H1 (cell line): ENCODE measurements around the gene TMEM198. TPM values are rescaled to one million over a fixed set of nuclear protein-coding genes. Genes with fewer than 3 reads are reported as not detected.
A peak's percentile ranks its signal among the peaks of the same experiment; 100 is the strongest.

Experiments used
- CTCF ChIA-PET: fragments of 300-600 bp; sonication (Branson Sonifier 250); formaldehyde crosslinking; loops from one replicate; lab custom pipeline; 2021; ENCODE audit not compliant: partially characterized antibody; lab: Charles Lee
- POLR2A ChIA-PET: fragments of 300-600 bp; sonication (Branson Sonifier 250); formaldehyde crosslinking; loops from one replicate; lab custom pipeline; 2021; ENCODE audit warnings: inconsistent platforms; ENCODE audit not compliant: partially characterized antibody; lab: Charles Lee
- DNase-seq, 2 experiments: peaks; one replicate each; pipeline versions ENCODE4 v3.0.0 to v3.0.0-alpha.2; 2010 to 2022; ENCODE audit warnings: low spot score in 2 of 2, low read depth in 1 of 2, mixed read lengths in 1 of 2
- FAIRE-seq: peaks from 2 replicates; lab custom pipeline; 2011; peaks lifted over from hg19 to GRCh38; lab: Jason Lieb, UNC
- H2AFZ ChIP-seq: 2 replicates; pipeline ENCODE4 v1.8.1; 2012; ENCODE audit warnings: low read length, inconsistent platforms
- H2AK5ac ChIP-seq: 2 replicates; pipeline ENCODE4 v1.6.1; 2013; ENCODE audit warnings: low read depth, low read length
- H2BK120ac ChIP-seq: replicated peaks from 2 replicates; pipeline ENCODE3; 2013; ENCODE audit warnings: low read depth, low read length, inconsistent platforms
- H2BK12ac ChIP-seq: 2 replicates; pipeline ENCODE4 v1.6.1; 2013; ENCODE audit warnings: low read depth, low read length
- H2BK15ac ChIP-seq: 2 replicates; pipeline ENCODE4 v1.6.1; 2013; ENCODE audit warnings: low read length
- H2BK20ac ChIP-seq: 2 replicates; pipeline ENCODE4 v1.6.1; 2013; ENCODE audit warnings: low read length
- H2BK5ac ChIP-seq: 2 replicates; pipeline ENCODE4 v1.6.1; 2013; ENCODE audit warnings: low read depth, low read length
- H3K14ac ChIP-seq: 2 replicates; pipeline ENCODE4 v1.6.1; 2013; ENCODE audit warnings: inconsistent platforms; ENCODE audit not compliant: insufficient read length
- H3K18ac ChIP-seq: 2 replicates; pipeline ENCODE4 v1.6.1; 2013; ENCODE audit warnings: low read length; ENCODE audit errors: extremely low read depth
- H3K23ac ChIP-seq: 2 replicates; pipeline ENCODE4 v1.6.1; 2013; ENCODE audit warnings: inconsistent platforms; ENCODE audit not compliant: insufficient read length
- H3K23me2 ChIP-seq: 2 replicates; pipeline ENCODE4 v1.6.1; 2013; ENCODE audit warnings: low read depth, low read length
- H3K27ac ChIP-seq: 2 replicates; pipeline ENCODE4 v1.6.1; 2011; ENCODE audit warnings: low read depth, low read length, inconsistent platforms
- H3K27me3 ChIP-seq, 4 experiments: replicated peaks in 1 of 4; 1 replicate in 1 of 4; 2 replicates in 3 of 4; pipeline versions ENCODE4 v1.6.1 to v1.8.1; 2011 to 2013; ENCODE audit warnings: low read length in 3 of 4, mild to moderate bottlenecking in 3 of 4, inconsistent platforms in 2 of 4, mixed read lengths in 2 of 4, moderate library complexity in 1 of 4; ENCODE audit not compliant: control insufficient read depth in 3 of 4, insufficient read depth in 3 of 4; ENCODE audit errors: extremely low read depth in 1 of 4
- H3K36me3 ChIP-seq, 4 experiments: 2 replicates each; pipeline versions ENCODE4 v1.6.1 to v1.8.1; 2011 to 2013; ENCODE audit warnings: mild to moderate bottlenecking in 4 of 4, low read length in 3 of 4, moderate library complexity in 2 of 4, control low read depth in 1 of 4, inconsistent platforms in 1 of 4; ENCODE audit not compliant: insufficient read depth in 4 of 4, control insufficient read depth in 2 of 4
- H3K4ac ChIP-seq: replicated peaks from 2 replicates; pipeline ENCODE3; 2013; ENCODE audit warnings: low read length, low read depth, mixed read lengths, inconsistent platforms; ENCODE audit not compliant: insufficient read length
- H3K4me1 ChIP-seq, 4 experiments: replicated peaks in 1 of 4; 1 replicate in 1 of 4; 2 replicates in 3 of 4; pipeline versions ENCODE4 v1.6.1 to v1.8.1; 2011 to 2013; ENCODE audit warnings: low read length in 3 of 4, inconsistent platforms in 2 of 4, mixed read lengths in 1 of 4; ENCODE audit not compliant: insufficient read depth in 4 of 4, control insufficient read depth in 3 of 4
- H3K4me2 ChIP-seq, 2 experiments: 2 replicates each; pipeline versions ENCODE4 v1.6.1 to v1.8.1; 2011 to 2013; ENCODE audit warnings: low read depth in 2 of 2, low read length in 2 of 2, control low read depth in 1 of 2, inconsistent platforms in 1 of 2, mild to moderate bottlenecking in 1 of 2; ENCODE audit not compliant: insufficient read depth in 1 of 2
- H3K4me3 ChIP-seq, 4 experiments: fragments of 200-600, 300-600 bp in 1 of 4; sonication (generic), shearing (Covaris generic), sonication (Bioruptor Twin) in 1 of 4; 2 replicates each; pipeline versions ENCODE4 v1.5.1 to v1.8.1; 2011 to 2016; ENCODE audit warnings: low read length in 4 of 4, low read depth in 3 of 4, control low read depth in 2 of 4, inconsistent platforms in 2 of 4, mild to moderate bottlenecking in 2 of 4, mixed read lengths in 1 of 4, moderate library complexity in 1 of 4; ENCODE audit not compliant: insufficient read depth in 2 of 4; ENCODE audit errors: extremely low read depth in 1 of 4
- H3K56ac ChIP-seq: replicated peaks from 2 replicates; pipeline ENCODE3; 2013; ENCODE audit warnings: low read depth, mild to moderate bottlenecking, mixed read lengths, low read length, inconsistent platforms; ENCODE audit not compliant: insufficient read length
- H3K79me1 ChIP-seq: 2 replicates; pipeline ENCODE4 v1.6.1; 2013; ENCODE audit warnings: low read depth, low read length, control low read depth
- H3K79me2 ChIP-seq, 2 experiments: 2 replicates each; pipeline versions ENCODE4 v1.6.1 to v1.8.1; 2012 to 2013; ENCODE audit warnings: low read length in 2 of 2, mild to moderate bottlenecking in 2 of 2, inconsistent platforms in 1 of 2; ENCODE audit not compliant: insufficient read depth in 2 of 2, control insufficient read depth in 1 of 2
- H3K9ac ChIP-seq, 4 experiments: replicated peaks in 1 of 4; 1 replicate in 1 of 4; 2 replicates in 3 of 4; pipeline versions ENCODE4 v1.6.1 to v1.8.1; 2011 to 2013; ENCODE audit warnings: low read depth in 3 of 4, low read length in 3 of 4, control low read depth in 2 of 4, mild to moderate bottlenecking in 2 of 4, moderate library complexity in 2 of 4, inconsistent platforms in 1 of 4; ENCODE audit errors: extremely low read depth in 1 of 4
- H3K9me3 ChIP-seq, 2 experiments: 2 replicates each; pipeline versions ENCODE4 v1.6.1 to v1.8.1; 2012 to 2013; ENCODE audit warnings: mild to moderate bottlenecking in 2 of 2, moderate library complexity in 2 of 2, control low read depth in 1 of 2, inconsistent platforms in 1 of 2, low read depth in 1 of 2, low read length in 1 of 2, mixed read lengths in 1 of 2; ENCODE audit not compliant: insufficient read depth in 2 of 2
- H4K20me1 ChIP-seq, 2 experiments: replicated peaks in 1 of 2; 2 replicates each; pipeline versions ENCODE3 to v1.8.1; 2011 to 2013; ENCODE audit warnings: inconsistent platforms in 2 of 2, low read length in 2 of 2, mild to moderate bottlenecking in 1 of 2; ENCODE audit not compliant: insufficient read depth in 2 of 2, control insufficient read depth in 1 of 2
- H4K5ac ChIP-seq: 2 replicates; pipeline ENCODE4 v1.6.1; 2013; ENCODE audit warnings: low read length, low read depth, mixed read lengths, inconsistent platforms; ENCODE audit not compliant: insufficient read length
- H4K8ac ChIP-seq: 2 replicates; pipeline ENCODE4 v1.8.0; 2013; ENCODE audit warnings: mild to moderate bottlenecking, moderate library complexity, low read length, inconsistent platforms; ENCODE audit not compliant: insufficient read depth; ENCODE audit errors: extremely low read depth
- H4K91ac ChIP-seq: replicated peaks from 2 replicates; pipeline ENCODE3; 2013; ENCODE audit warnings: low read length, mixed read lengths, inconsistent platforms; ENCODE audit not compliant: insufficient read length
- CEBPB ChIP-seq: IDR thresholded peaks from 2 replicates; pipeline ENCODE4 v1.6.1; 2012; ENCODE audit warnings: low read depth, low read length
- NANOG ChIP-seq: IDR thresholded peaks from 2 replicates; pipeline ENCODE4 v1.6.1; 2011; ENCODE audit warnings: low read length, low read depth, mild to moderate bottlenecking, inconsistent platforms; ENCODE audit not compliant: insufficient read depth, poor library complexity, severe bottlenecking
- PHF8 ChIP-seq: fragments of 200-600 bp; sonication (generic); conservative IDR thresholded peaks from 2 replicates; pipeline ENCODE4 v1.7.1; 2012; ENCODE audit warnings: low read depth, mild to moderate bottlenecking, inconsistent platforms, low read length, moderate library complexity
- POLR2A ChIP-seq, 2 experiments: IDR thresholded peaks; 1 replicate in 1 of 2; 2 replicates in 1 of 2; pipeline ENCODE4 v1.6.1; 2011; ENCODE audit warnings: low read depth in 2 of 2, low read length in 2 of 2, mild to moderate bottlenecking in 2 of 2; ENCODE audit errors: control extremely low read depth in 1 of 2
- RAD21 ChIP-seq, 2 experiments: IDR thresholded peaks in 1 of 2; conservative IDR thresholded peaks in 1 of 2; 2 replicates each; pipeline ENCODE4 v1.6.1; 2011; ENCODE audit warnings: low read depth in 2 of 2, low read length in 2 of 2, improper control_type of control experiment in 1 of 2, inconsistent platforms in 1 of 2, mild to moderate bottlenecking in 1 of 2, moderate library complexity in 1 of 2
- RFX5 ChIP-seq: IDR thresholded peaks from 2 replicates; pipeline ENCODE4 v1.6.1; 2011; ENCODE audit warnings: low read depth, low read length, improper control_type of control experiment, borderline replicate concordance
- WGBS, 2 experiments: shearing (Covaris generic) in 1 of 2; methylation state at CpG; one replicate each; pipeline versions ENCODE4 v1.1.6 to v1.1.7; 2013 to 2015; ENCODE audit warnings: low lambda C conversion rate in 2 of 2, mixed read lengths in 2 of 2, inconsistent platforms in 1 of 2, low coverage in 1 of 2, missing lambda C conversion rate in 1 of 2; ENCODE audit not compliant: insufficient replicate concordance in 2 of 2, insufficient coverage in 1 of 2, insufficient read length in 1 of 2; ENCODE audit errors: extremely low coverage in 1 of 2, missing lambda C conversion rate in 1 of 2; 5-methylcytosine and 5-hydroxymethylcytosine counted together
- polyA plus RNA-seq, 7 experiments: library from polyadenylated mRNA; depleted of rRNA in 3 of 7; stranded (reverse) in 5 of 7; unstranded in 2 of 7; fragments of >200 nt in 5 of 7; fragments of 200-250 nt in 2 of 7; gene quantifications; 1 replicate in 5 of 7; 2 replicates in 1 of 7; 4 replicates in 1 of 7; pipeline versions ENCODE4 v1.2.1 to v1.2.3, GENCODE V29; 2011 to 2013; ENCODE audit warnings: missing spikeins in 2 of 7, mixed read lengths in 2 of 7
- total RNA-seq: library from RNA; stranded (reverse); fragmentation: NEBNext Ultra II Directional; extraction: Animal tissue kit (Norgen Biotek cat#: 25700); gene quantifications from 2 replicates; pipeline ENCODE4 v1.2.1, GENCODE V29; 2021

The TMEM198 gene
- total and polyA plus RNA-seq, 2 of the 8 experiments (the other 6 are each of a cell fraction or from before 2014, with no cell fraction given) = 10.2 to 10.4 TPM

DNA sequence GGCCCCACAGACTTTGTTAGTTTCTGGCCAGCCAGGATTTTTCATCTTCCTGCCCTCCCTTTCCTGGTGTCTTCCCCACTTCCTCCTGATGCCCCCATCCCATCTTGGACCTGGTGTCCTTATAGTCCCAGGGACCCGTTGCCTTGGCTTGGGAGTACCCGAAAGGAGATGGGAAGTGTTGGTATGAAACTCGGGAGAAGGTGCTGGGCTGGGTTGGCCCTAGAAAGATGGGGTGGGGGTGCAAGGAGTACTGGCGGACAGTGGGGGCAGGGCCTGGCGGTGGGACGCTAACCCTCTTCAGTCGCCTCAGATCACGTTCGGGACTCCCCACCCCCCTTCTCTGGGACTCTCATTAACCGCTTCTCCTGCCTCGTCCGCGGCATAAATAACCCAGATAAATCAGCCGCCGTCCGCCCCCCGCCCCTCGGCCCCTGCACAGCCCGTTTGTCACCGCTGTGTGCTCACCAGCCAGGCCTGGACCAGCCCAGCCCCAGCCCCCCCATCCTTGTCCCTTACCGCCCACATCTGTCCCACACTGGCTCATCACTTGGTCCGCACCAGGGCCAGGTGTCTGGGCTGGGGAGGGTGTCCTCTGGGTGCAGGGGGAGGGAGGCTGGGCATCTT, 33.2 kb upstream of the TMEM198 start:
- POLR2A ChIA-PET = interaction anchor here (0.8 to 11.0 kb wide), 6 partner anchors 9 to 70 kb away, joined by 3 to 216 read pairs (median 5); partner anchors contain the start of gene GMPPA
- Histone ChIP-seq H4K91ac (peak overlapping the region; percentile 20), H2BK15ac (0 out of 2 replicates have a peak overlapping the region, but pooled peaks have one; percentile 88), H3K4ac (no peak overlapping the region), H4K5ac (no peak overlapping the region), H2BK120ac (no peak overlapping the region), H3K18ac (peak overlapping the region; percentile 81), H3K14ac (no peak overlapping the region), H3K27ac (no peak overlapping the region), H3K9ac (no peak overlapping the region), H2BK12ac (no peak overlapping the region), H4K20me1 (peaks cover 0 to 2% of the 10 kb centered on the region in 2 experiments), H3K36me3 (no peaks in the 10 kb centered on the region), H3K4me1 (peaks cover 7 to 76% (median 65%) of the 10 kb centered on the region in 4 experiments), H2AK5ac (no peak overlapping the region), H3K4me2 (peak overlapping the region; percentile 40 to 97), H3K23ac (no peak overlapping the region), H3K56ac (no peak overlapping the region), H2BK5ac (no peak overlapping the region), H2AFZ (no peak overlapping the region), H2BK20ac (0 out of 2 replicates have a peak overlapping the region, but pooled peaks have one; percentile 32), H3K4me3 (peak overlapping the region in 3 of 4 experiments; percentile 49 to 56 (median 51); a peak in 4 of 8 replicates), H3K79me2 (no peaks in the 10 kb centered on the region), H3K23me2 (peaks cover 6% of the 10 kb centered on the region), H3K27me3 (peaks cover 2 to 42% (median 38%) of the 10 kb centered on the region in 4 experiments), H3K9me3 (no peaks in the 10 kb centered on the region), H3K79me1 (no peaks in the 10 kb centered on the region), H4K8ac (no peak overlapping the region)
- WGBS, 2 experiments = 34% methylated on average over 17 of the region's 22 CpGs; no CpG with 5 or more reads in 1 of the 2 experiments
- CTCF ChIA-PET = interaction anchor here (0.8 to 113.1 kb wide), 16 partner anchors 11 to 255 kb away, joined by 3 to 7248 read pairs (median 10); partner anchors contain the start of genes DES, DNPEP, GMPPA and SPEG
- DNase-seq = no peak
- no peak for FAIRE-seq
- TF ChIP-seq CEBPB = no peak
- no peak for TF ChIP-seq RFX5
- no peak for TF ChIP-seq NANOG
- TF ChIP-seq PHF8 = no peak
- no peak for TF ChIP-seq POLR2A (IDR thresholded peaks at IDR 0.05; ENCODE audit: control extremely low read depth in 1 of 2, low read depth in 2 of 2, low read length in 2 of 2)
- no peak for TF ChIP-seq RAD21 (IDR thresholded peaks at IDR 0.05 in 1 of 2, conservative IDR thresholded peaks at IDR 0.05 in 1 of 2; ENCODE audit: low read depth in 2 of 2, low read length in 2 of 2)
